GM19328 (cell line): ENCODE results near the gene TEN1.
A peak's percentile ranks its signal among the peaks of the same experiment; 100 is the strongest.
"Not testable (repeated sequence)": the region's sequence is repeated elsewhere in the genome, so short reads cannot be mapped to it uniquely, and the experiment has no call there.

Experiments used
- ATAC-seq: cut with Tn5 transposase; IDR thresholded peaks from one replicate; pipeline ENCODE4 v1.9.1; 2021; ENCODE audit warnings: mild to moderate bottlenecking, moderate library complexity; ENCODE audit not compliant: unreplicated experiment

Gene TEN1

GRCh38 chr17:75978938-75979704 is at the start of gene TEN1, which contains the start of gene ACOX1:
TEN1 (plus strand) TSS chr17:75979240; CDS start chr17:75986193, 6,953 bp downstream.
ACOX1 (minus strand) TSS chr17:75979166; CDS start chr17:75979073, 93 bp downstream.
- ATAC-seq = peak; percentile 82

GRCh38 chr17:75931062-75931461 is 48.0 kb upstream of the TEN1 start:
- ATAC-seq = no peak

- no peak for ATAC-seq
Measured at GRCh38 chr17:75932852-75933251, 46.2 kb upstream of the TEN1 start.

- ATAC-seq = no peak
Measured at GRCh38 chr17:75933808-75934207, 45.2 kb upstream of the TEN1 start.

GRCh38 chr17:75937652-75938051 is 41.4 kb upstream of the TEN1 start:
- ATAC-seq = no peak

- ATAC-seq = peak; percentile 93
Measured at GRCh38 chr17:75940727-75941441, 38.2 kb upstream of the TEN1 start, which contains the start of gene FBF1. FBF1 (minus strand) TSS chr17:75941042; CDS start chr17:75938149, 2,893 bp downstream.

- ATAC-seq = no peak
Measured at GRCh38 chr17:75941442-75941819, 37.6 kb upstream of the TEN1 start.

- no peak for ATAC-seq
Measured at GRCh38 chr17:75942473-75942872, 36.6 kb upstream of the TEN1 start.

- ATAC-seq = no peak
Measured at GRCh38 chr17:75943491-75943890, 35.5 kb upstream of the TEN1 start.

- no peak for ATAC-seq
Measured at GRCh38 chr17:75945211-75945610, 33.8 kb upstream of the TEN1 start.

- ATAC-seq = no peak
Measured at GRCh38 chr17:75950421-75950820, 28.6 kb upstream of the TEN1 start.

GRCh38 chr17:75950855-75951554 is 28.0 kb upstream of the TEN1 start:
- ATAC-seq = no peak

GRCh38 chr17:75959051-75959838 is 19.8 kb upstream of the TEN1 start:
- ATAC-seq = no peak

GRCh38 chr17:75959839-75960511 is 19.1 kb upstream of the TEN1 start:
- ATAC-seq = no peak

GRCh38 chr17:75965468-75965867 is 13.6 kb upstream of the TEN1 start:
- no peak for ATAC-seq

GRCh38 chr17:75969044-75969443 is 10.0 kb upstream of the TEN1 start:
- not testable (repeated sequence) for ATAC-seq

GRCh38 chr17:75970011-75970523 is 9.0 kb upstream of the TEN1 start:
- no peak for ATAC-seq

GRCh38 chr17:75970626-75971025 is 8.4 kb upstream of the TEN1 start:
- ATAC-seq = no peak

GRCh38 chr17:75975187-75975586 is 3.9 kb upstream of the TEN1 start:
- not testable (repeated sequence) for ATAC-seq

GRCh38 chr17:75975757-75976174 is 3.3 kb upstream of the TEN1 start:
- ATAC-seq = no peak
